ENCODE results near the gene GTF2F2. TPM values are rescaled to one million over a fixed set of nuclear protein-coding genes. Genes with fewer than 3 reads are reported as not detected.

GTF2F2 gene
- total RNA-seq, 1 experiment from 2014 or later = 21.7 TPM

- no peaks in the 10 kb centered on the region for H3K36me3 ChIP-seq (ENCODE audit: control insufficient read depth, insufficient read depth, low read length)
- CTCF ChIA-PET = no interaction called here
- no peaks in the 10 kb centered on the region for H3K9me3 ChIP-seq (ENCODE audit: control insufficient read depth, insufficient read depth, low read depth, low read length)
- POLR2A ChIA-PET = no interaction called here
- no TSS peak for BruUV-seq (replicated peaks)
- TF ChIP-seq, protein P1, sequence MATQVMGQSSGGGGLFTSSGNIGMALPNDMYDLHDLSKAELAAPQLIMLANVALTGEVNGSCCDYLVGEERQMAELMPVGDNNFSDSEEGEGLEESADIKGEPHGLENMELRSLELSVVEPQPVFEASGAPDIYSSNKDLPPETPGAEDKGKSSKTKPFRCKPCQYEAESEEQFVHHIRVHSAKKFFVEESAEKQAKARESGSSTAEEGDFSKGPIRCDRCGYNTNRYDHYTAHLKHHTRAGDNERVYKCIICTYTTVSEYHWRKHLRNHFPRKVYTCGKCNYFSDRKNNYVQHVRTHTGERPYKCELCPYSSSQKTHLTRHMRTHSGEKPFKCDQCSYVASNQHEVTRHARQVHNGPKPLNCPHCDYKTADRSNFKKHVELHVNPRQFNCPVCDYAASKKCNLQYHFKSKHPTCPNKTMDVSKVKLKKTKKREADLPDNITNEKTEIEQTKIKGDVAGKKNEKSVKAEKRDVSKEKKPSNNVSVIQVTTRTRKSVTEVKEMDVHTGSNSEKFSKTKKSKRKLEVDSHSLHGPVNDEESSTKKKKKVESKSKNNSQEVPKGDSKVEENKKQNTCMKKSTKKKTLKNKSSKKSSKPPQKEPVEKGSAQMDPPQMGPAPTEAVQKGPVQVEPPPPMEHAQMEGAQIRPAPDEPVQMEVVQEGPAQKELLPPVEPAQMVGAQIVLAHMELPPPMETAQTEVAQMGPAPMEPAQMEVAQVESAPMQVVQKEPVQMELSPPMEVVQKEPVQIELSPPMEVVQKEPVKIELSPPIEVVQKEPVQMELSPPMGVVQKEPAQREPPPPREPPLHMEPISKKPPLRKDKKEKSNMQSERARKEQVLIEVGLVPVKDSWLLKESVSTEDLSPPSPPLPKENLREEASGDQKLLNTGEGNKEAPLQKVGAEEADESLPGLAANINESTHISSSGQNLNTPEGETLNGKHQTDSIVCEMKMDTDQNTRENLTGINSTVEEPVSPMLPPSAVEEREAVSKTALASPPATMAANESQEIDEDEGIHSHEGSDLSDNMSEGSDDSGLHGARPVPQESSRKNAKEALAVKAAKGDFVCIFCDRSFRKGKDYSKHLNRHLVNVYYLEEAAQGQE (IDR thresholded peaks at IDR 0.05; ENCODE audit: insufficient read depth in 1 of 2, low read depth in 2 of 2, low read length in 1 of 2) = no peak
- TF ChIP-seq SIN3A (IDR thresholded peaks at IDR 0.05; ENCODE audit: borderline replicate concordance, insufficient read depth, low read depth, low read length) = no peak
- TF ChIP-seq TCF7L2 (IDR thresholded peaks at IDR 0.05; ENCODE audit: low read depth, low read length) = no peak
- no peak for TF ChIP-seq POLR2AphosphoS5 (IDR thresholded peaks at IDR 0.05; ENCODE audit: low read depth, low read length)
- no peak for TF ChIP-seq CTCF (IDR thresholded peaks at IDR 0.05)
- no peak for ATAC-seq
- in situ Hi-C loops (cut with HindIII; ENCODE audit: low pct_unique_long_range_greater_than_20kb, low sequenced_read_pairs) = no loop called here
- no peak overlapping the region for H3K27ac ChIP-seq (ENCODE audit: low read length)
- DNase-seq (ENCODE audit: low read depth, low spot score) = no peak
- no peaks in the 10 kb centered on the region for H3K4me1 ChIP-seq (ENCODE audit: control insufficient read depth, insufficient read depth, low read length)
- intact Hi-C loops (cut with micrococcal nuclease; ENCODE audit: unreplicated experiment) = no loop called here
- H3K4me3 ChIP-seq (ENCODE audit: low read depth in 2 of 2, low read length in 2 of 2) = no peak overlapping the region
- no peaks in the 10 kb centered on the region for H3K27me3 ChIP-seq (ENCODE audit: control insufficient read depth, insufficient read depth, low read length)
These were observed 16.0 kb upstream of the GTF2F2 start for GRCh38 chr13:45104261-45104660.

GRCh38 chr13:45105895-45106294 lies 14.4 kb upstream of the GTF2F2 start:
- no peak overlapping the region for H3K27ac ChIP-seq (ENCODE audit: low read length)
- H3K9me3 ChIP-seq (ENCODE audit: control insufficient read depth, insufficient read depth, low read depth, low read length) = no peaks in the 10 kb centered on the region
- no peak for DNase-seq (ENCODE audit: low read depth, low spot score)
- POLR2A ChIA-PET = no interaction called here
- no peak for TF ChIP-seq SIN3A (IDR thresholded peaks at IDR 0.05; ENCODE audit: borderline replicate concordance, insufficient read depth, low read depth, low read length)
- no peak for TF ChIP-seq TCF7L2 (IDR thresholded peaks at IDR 0.05; ENCODE audit: low read depth, low read length)
- TF ChIP-seq CTCF (IDR thresholded peaks at IDR 0.05) = no peak
- TF ChIP-seq POLR2AphosphoS5 (IDR thresholded peaks at IDR 0.05; ENCODE audit: low read depth, low read length) = no peak
- TF ChIP-seq, protein P1 (IDR thresholded peaks at IDR 0.05; ENCODE audit: insufficient read depth in 1 of 2, low read depth in 2 of 2, low read length in 1 of 2) = no peak
- CTCF ChIA-PET = interaction anchor here (0.6 kb wide), 1 partner anchor 25 kb away, joined by 5 read pairs; no protein-coding TSS in a partner anchor
- ATAC-seq = no peak
- no TSS peak for BruUV-seq (replicated peaks)
- H3K4me1 ChIP-seq (ENCODE audit: control insufficient read depth, insufficient read depth, low read length) = no peaks in the 10 kb centered on the region
- intact Hi-C loops (cut with micrococcal nuclease; ENCODE audit: unreplicated experiment) = no loop called here
- H3K4me3 ChIP-seq (ENCODE audit: low read depth in 2 of 2, low read length in 2 of 2) = no peak overlapping the region
- H3K36me3 ChIP-seq (ENCODE audit: control insufficient read depth, insufficient read depth, low read length) = no peaks in the 10 kb centered on the region
- in situ Hi-C loops (cut with HindIII; ENCODE audit: low pct_unique_long_range_greater_than_20kb, low sequenced_read_pairs) = no loop called here
- H3K27me3 ChIP-seq (ENCODE audit: control insufficient read depth, insufficient read depth, low read length) = no peaks in the 10 kb centered on the region

All from Panc1 (cell line).